NCI-H748 treated with DMSO at 0.1 percent for 48 hours (cell line): Measurements from ENCODE around the gene KCNC4.
A peak's percentile ranks its signal among the peaks of the same experiment; 100 is the strongest.

Experiments used
- DNase-seq: peaks from one replicate; lab custom pipeline; 2025; lab: John Stamatoyannopoulos, UW

Gene KCNC4

GRCh38 chr1:110254604-110255391 is 44.7 kb downstream of the KCNC4 start:
- DNase-seq, result no peak

DNA sequence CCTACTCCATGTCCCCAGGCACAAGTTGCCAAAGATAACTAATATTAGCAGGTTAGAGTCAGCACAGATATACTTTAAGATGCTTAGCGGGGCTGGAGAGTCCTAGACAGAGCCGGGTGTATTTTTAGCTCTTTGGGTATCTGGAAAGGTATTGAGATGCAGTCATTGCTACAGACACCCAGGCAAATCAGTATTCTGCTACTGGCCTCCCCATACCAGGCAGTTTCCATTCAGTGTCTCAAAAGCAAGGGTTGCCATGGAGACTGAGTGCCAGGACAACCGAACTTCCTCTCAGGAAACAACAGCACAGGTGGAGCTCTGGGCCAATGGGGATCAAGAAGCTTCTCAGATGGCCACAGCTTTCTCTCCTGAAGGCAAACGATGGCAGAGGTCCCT is 45.3 kb downstream of the KCNC4 start:
- peak; percentile 19 for DNase-seq

DNA sequence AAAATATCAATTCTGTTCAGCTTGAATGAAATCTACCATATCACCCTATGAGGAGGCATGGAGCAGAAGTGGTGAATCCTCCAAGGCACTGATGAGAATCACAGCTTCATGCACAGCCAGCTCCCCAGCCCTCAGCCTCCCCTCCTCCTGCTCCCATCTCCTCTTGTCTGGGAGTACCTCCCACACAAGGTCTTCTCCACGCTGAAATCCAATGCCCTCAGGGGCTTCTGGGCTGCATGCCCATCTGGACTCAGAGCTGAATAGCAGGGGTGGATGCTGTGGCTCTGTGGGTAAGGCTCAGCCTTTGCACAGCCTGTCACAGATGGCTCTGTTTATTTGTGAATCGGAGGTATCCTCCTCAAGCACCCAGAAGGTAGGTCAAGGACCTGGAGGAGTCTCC is 48.6 kb downstream of the KCNC4 start:
- no peak for DNase-seq

DNA sequence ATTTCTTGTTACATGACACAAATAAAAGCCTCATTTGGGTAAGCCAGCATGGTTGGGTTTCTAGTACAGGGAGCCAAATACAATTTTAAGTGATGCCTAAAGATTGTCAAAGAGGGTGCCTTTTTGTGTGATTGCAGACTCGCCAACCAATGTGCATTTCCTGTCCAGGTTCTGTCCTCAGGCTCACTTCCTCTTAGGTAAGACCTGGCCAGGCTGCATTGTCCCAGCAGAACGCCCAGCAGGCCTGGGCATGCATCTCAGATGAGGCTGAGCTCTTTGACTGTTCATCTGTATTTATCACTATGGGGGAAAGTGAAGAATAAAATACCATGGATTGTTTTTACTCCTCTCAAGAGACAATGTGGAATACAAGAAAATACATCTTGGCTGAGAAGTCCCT is 49.7 kb downstream of the KCNC4 start:
- no peak for DNase-seq
